K562 (cell line): ENCODE results near the gene PKLR. TPM values are rescaled to one million over a fixed set of nuclear protein-coding genes. Genes with fewer than 3 reads are reported as not detected.

Experiments
- BDP1 ChIP-seq: IDR thresholded peaks from 3 replicates; pipeline ENCODE4 v1.6.1; 2011; ENCODE audit not compliant: insufficient read length, insufficient read depth
- BRD4 ChIP-seq: fragments of 200-600 bp; sonication (generic); IDR thresholded peaks from 2 replicates; pipeline ENCODE4 v1.6.1; 2017; ENCODE audit warnings: inconsistent platforms
- BRF1 ChIP-seq: IDR thresholded peaks from 3 replicates; pipeline ENCODE4 v1.6.1; 2011; ENCODE audit warnings: borderline replicate concordance, mild to moderate bottlenecking; ENCODE audit not compliant: insufficient read length; ENCODE audit errors: extremely low read depth
- CHCHD3 ChIP-seq: fragments of 250-450 bp; sonication (Bioruptor Pico); IDR thresholded peaks from 2 replicates; pipeline ENCODE4 v2.1.2; 2022; ENCODE audit warnings: mild to moderate bottlenecking
- EP300 ChIP-seq: IDR thresholded peaks from 2 replicates; pipeline ENCODE4 v1.6.1; 2012; ENCODE audit warnings: low read length, improper control_type of control experiment
- KLF6 ChIP-seq: fragments of 250-450 bp; sonication (Bioruptor Pico); IDR thresholded peaks from 2 replicates; pipeline ENCODE4 v1.4.0; 2020; ENCODE audit warnings: mild to moderate bottlenecking, moderate library complexity, borderline replicate concordance
- MEF2A ChIP-seq: IDR thresholded peaks from 2 replicates; pipeline ENCODE4 v1.6.1; 2011; ENCODE audit warnings: low read depth, mild to moderate bottlenecking, low read length, moderate library complexity; ENCODE audit not compliant: control insufficient read depth
- NFE2 ChIP-seq: IDR thresholded peaks from 2 replicates; pipeline ENCODE4 v1.6.1; 2014; ENCODE audit warnings: antibody characterized with exemption, low read depth
- NFXL1 ChIP-seq: fragments of 450-650 bp; formaldehyde crosslinking; IDR thresholded peaks from 2 replicates; pipeline ENCODE4 v1.4.0; 2021; ENCODE audit warnings: mild to moderate bottlenecking
- NRF1 ChIP-seq, 2 experiments: fragments of 450-650 bp; IDR thresholded peaks in 1 of 2; conservative IDR thresholded peaks in 1 of 2; 2 replicates each; pipeline ENCODE4 v1.6.1; 2014; ENCODE audit warnings: mild to moderate bottlenecking in 2 of 2
- RUNX1 ChIP-seq: sonication (generic); IDR thresholded peaks from 2 replicates; pipeline ENCODE4 v1.6.1; 2016; ENCODE audit warnings: antibody characterized with exemption, low read depth
- SRSF1 ChIP-seq: fragments of 200-400 bp; formaldehyde crosslinking; IDR thresholded peaks from 2 replicates; pipeline ENCODE4 v1.6.1; 2017; ENCODE audit warnings: mild to moderate bottlenecking, low read depth, low read length, moderate library complexity
- U2AF2 ChIP-seq: fragments of 200-400 bp; formaldehyde crosslinking; optimal IDR thresholded peaks from 2 replicates; pipeline ENCODE3; 2017; ENCODE audit warnings: low read depth, mild to moderate bottlenecking, low read length
- XRCC5 ChIP-seq: fragments of 200-400 bp; formaldehyde crosslinking; IDR thresholded peaks from 2 replicates; pipeline ENCODE4 v1.6.1; 2017; ENCODE audit warnings: low read depth, mild to moderate bottlenecking, low read length
- ZFP30 ChIP-seq: fragments of 250-450 bp; sonication (Bioruptor Pico); IDR thresholded peaks from 2 replicates; pipeline ENCODE4 v1.8.0; 2022; ENCODE audit warnings: moderate library complexity, mild to moderate bottlenecking, inconsistent platforms, borderline replicate concordance
- ZNF436 ChIP-seq: fragments of 250-450, 450-650 bp; sonication (Bioruptor Pico); formaldehyde crosslinking; IDR thresholded peaks from 2 replicates; pipeline ENCODE4 v1.7.0; 2020; ENCODE audit warnings: mild to moderate bottlenecking
- polyA plus RNA-seq, 8 experiments: library from polyadenylated mRNA; depleted of rRNA in 4 of 8; stranded (reverse) in 5 of 8; unstranded in 3 of 8; fragments of >200 nt; fragmentation: Nextera tagmentation in 2 of 8; fragmentation: Illumina TruSeq in 1 of 8; extraction: Ambion mirVana in 2 of 8; extraction: Trizol in 1 of 8; gene quantifications; 2 replicates each; pipeline versions ENCODE4 v1.2.1 to v1.2.3, GENCODE V29; 2011 to 2014; ENCODE audit warnings: inconsistent platforms in 1 of 8, missing spikeins in 1 of 8
- total RNA-seq, 7 experiments: library from RNA; depleted of rRNA in 6 of 7; stranded (reverse); fragments of >200 nt in 6 of 7; fragmentation: Illumina TruSeq in 2 of 7; extraction: Trizol in 2 of 7; gene quantifications; 2 replicates each; pipeline versions ENCODE4 v1.2.1 to v1.2.3, GENCODE V29; 2011 to 2021; ENCODE audit warnings: low replicate concordance in 1 of 7
- TF ChIP-seq, protein P1 (sequence below): sonication (generic); formaldehyde crosslinking; IDR thresholded peaks from 2 replicates; pipeline ENCODE4 v1.8.0; 2022; ENCODE audit warnings: mild to moderate bottlenecking, missing genetic modification reagents, borderline replicate concordance
- TF ChIP-seq, protein P2 (sequence below): fragments of 450-650 bp; IDR thresholded peaks from 2 replicates; pipeline ENCODE4 v1.7.1; 2018; ENCODE audit warnings: mild to moderate bottlenecking, low read depth; ENCODE audit not compliant: partially characterized antibody
- TF ChIP-seq, protein P3 (sequence below): fragments of 450-650 bp; formaldehyde crosslinking; IDR thresholded peaks from 2 replicates; pipeline ENCODE4 v1.4.0; 2022; ENCODE audit warnings: missing genetic modification characterization
- TF ChIP-seq, protein P4 (sequence below), 2 experiments: fragments of 450-650 bp; conservative IDR thresholded peaks; 2 replicates each; pipeline ENCODE4 v1.6.1; 2017; ENCODE audit warnings: mild to moderate bottlenecking in 2 of 2, moderate library complexity in 2 of 2

The PKLR gene
- total and polyA plus RNA-seq, 9 of the 15 experiments (the other 6 are each of a cell fraction or from before 2014, with no cell fraction given), result 10.7 to 78.4 (median 38.2) TPM

DNA sequence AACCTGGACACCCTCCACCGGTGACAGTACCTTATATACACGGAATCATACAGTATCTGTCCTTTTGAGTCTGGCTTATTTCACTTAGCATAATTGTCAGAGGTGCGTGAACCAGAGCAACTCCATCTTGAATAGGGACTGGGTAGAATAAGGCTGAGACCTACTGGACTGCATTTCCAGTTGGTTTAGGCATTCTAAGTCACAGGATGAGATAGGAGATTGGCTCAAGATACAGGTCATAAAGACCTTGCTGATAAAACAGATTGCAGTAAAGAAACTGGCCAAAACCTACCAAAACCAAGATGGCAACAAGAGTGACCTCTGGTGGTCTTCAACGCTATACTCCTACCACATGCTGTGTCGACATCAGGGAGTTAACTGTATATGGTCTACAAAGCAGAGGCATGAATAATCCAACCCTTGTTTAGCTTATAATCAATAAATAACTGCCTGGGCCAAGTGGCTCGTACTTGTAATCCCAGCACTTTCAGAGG, 6.1 kb upstream of the PKLR start (continued):
- TF ChIP-seq, protein P1, sequence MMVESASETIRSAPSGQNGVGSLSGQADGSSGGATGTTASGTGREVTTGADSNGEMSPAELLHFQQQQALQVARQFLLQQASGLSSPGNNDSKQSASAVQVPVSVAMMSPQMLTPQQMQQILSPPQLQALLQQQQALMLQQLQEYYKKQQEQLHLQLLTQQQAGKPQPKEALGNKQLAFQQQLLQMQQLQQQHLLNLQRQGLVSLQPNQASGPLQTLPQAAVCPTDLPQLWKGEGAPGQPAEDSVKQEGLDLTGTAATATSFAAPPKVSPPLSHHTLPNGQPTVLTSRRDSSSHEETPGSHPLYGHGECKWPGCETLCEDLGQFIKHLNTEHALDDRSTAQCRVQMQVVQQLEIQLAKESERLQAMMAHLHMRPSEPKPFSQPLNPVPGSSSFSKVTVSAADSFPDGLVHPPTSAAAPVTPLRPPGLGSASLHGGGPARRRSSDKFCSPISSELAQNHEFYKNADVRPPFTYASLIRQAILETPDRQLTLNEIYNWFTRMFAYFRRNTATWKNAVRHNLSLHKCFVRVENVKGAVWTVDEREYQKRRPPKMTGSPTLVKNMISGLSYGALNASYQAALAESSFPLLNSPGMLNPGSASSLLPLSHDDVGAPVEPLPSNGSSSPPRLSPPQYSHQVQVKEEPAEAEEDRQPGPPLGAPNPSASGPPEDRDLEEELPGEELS, result no peak
- TF ChIP-seq ZNF436, result no peak
- no peak for TF ChIP-seq U2AF2
- TF ChIP-seq RUNX1, result no peak
- no peak for TF ChIP-seq ZFP30
- no peak for TF ChIP-seq XRCC5
- TF ChIP-seq, protein P2, sequence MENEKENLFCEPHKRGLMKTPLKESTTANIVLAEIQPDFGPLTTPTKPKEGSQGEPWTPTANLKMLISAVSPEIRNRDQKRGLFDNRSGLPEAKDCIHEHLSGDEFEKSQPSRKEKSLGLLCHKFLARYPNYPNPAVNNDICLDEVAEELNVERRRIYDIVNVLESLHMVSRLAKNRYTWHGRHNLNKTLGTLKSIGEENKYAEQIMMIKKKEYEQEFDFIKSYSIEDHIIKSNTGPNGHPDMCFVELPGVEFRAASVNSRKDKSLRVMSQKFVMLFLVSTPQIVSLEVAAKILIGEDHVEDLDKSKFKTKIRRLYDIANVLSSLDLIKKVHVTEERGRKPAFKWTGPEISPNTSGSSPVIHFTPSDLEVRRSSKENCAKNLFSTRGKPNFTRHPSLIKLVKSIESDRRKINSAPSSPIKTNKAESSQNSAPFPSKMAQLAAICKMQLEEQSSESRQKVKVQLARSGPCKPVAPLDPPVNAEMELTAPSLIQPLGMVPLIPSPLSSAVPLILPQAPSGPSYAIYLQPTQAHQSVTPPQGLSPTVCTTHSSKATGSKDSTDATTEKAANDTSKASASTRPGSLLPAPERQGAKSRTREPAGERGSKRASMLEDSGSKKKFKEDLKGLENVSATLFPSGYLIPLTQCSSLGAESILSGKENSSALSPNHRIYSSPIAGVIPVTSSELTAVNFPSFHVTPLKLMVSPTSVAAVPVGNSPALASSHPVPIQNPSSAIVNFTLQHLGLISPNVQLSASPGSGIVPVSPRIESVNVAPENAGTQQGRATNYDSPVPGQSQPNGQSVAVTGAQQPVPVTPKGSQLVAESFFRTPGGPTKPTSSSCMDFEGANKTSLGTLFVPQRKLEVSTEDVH, result no peak
- TF ChIP-seq MEF2A, result no peak
- TF ChIP-seq BRD4, result no peak
- TF ChIP-seq NFXL1 (CRISPR knock-in tag), result peak; percentile 89
- TF ChIP-seq EP300, result peak; percentile 18; the same call in 1 of the 2 replicates
- TF ChIP-seq BDP1, result no peak
- no peak for TF ChIP-seq BRF1
- TF ChIP-seq, protein P3, sequence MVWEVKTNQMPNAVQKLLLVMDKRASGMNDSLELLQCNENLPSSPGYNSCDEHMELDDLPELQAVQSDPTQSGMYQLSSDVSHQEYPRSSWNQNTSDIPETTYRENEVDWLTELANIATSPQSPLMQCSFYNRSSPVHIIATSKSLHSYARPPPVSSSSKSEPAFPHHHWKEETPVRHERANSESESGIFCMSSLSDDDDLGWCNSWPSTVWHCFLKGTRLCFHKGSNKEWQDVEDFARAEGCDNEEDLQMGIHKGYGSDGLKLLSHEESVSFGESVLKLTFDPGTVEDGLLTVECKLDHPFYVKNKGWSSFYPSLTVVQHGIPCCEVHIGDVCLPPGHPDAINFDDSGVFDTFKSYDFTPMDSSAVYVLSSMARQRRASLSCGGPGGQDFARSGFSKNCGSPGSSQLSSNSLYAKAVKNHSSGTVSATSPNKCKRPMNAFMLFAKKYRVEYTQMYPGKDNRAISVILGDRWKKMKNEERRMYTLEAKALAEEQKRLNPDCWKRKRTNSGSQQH (CRISPR knock-in tag), result peak; percentile 88; the same call in 1 of the 2 replicates
- no peak for TF ChIP-seq NRF1 (conservative IDR thresholded peaks at IDR 0.05 in 1 of 2, IDR thresholded peaks at IDR 0.05 in 1 of 2)
- TF ChIP-seq, protein P4, sequence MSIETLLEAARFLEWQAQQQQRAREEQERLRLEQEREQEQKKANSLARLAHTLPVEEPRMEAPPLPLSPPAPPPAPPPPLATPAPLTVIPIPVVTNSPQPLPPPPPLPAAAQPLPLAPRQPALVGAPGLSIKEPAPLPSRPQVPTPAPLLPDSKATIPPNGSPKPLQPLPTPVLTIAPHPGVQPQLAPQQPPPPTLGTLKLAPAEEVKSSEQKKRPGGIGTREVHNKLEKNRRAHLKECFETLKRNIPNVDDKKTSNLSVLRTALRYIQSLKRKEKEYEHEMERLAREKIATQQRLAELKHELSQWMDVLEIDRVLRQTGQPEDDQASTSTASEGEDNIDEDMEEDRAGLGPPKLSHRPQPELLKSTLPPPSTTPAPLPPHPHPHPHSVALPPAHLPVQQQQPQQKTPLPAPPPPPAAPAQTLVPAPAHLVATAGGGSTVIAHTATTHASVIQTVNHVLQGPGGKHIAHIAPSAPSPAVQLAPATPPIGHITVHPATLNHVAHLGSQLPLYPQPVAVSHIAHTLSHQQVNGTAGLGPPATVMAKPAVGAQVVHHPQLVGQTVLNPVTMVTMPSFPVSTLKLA (conservative IDR thresholded peaks at IDR 0.05), result no peak; a peak in 1 of 4 replicates
- no peak for TF ChIP-seq CHCHD3 (CRISPR knock-in tag)
- peak; percentile 98 for TF ChIP-seq KLF6
- TF ChIP-seq SRSF1, result no peak
- no peak for TF ChIP-seq NFE2
